ENCODE measurements around the gene CPPED1. TPM values are rescaled to one million over a fixed set of nuclear protein-coding genes. Genes with fewer than 3 reads are reported as not detected.

The CPPED1 gene
- total RNA-seq, 1 experiment from 2014 or later: 7.9 TPM

DNA sequence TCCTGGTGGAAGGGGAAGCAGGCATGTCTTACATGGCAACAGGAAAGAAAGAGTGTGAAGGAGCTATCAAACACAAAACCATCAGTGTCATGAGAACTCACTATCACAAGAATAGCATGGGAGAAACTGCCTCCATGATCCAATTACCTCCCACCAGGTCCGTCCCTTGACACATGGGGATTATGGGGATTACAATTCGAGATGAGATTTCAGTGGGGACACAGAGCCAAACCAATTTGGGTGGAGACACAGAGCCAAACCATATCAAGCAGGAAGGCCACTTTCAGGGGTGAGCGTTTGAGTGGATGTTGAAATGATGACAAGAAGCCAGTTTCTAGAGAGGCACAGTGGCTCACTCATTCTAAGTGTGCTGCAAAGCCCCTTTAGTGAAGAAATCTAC is 143.8 kb downstream of the CPPED1 start:
- Histone ChIP-seq H3K4me2 (ENCODE audit: insufficient read depth, insufficient read length, low read length) (no peak overlapping the region), H3T11ph (ENCODE audit: low read length) (no peak overlapping the region), H3K27ac (ENCODE audit: insufficient read length, low read depth, low read length) (no peak overlapping the region), H3K4me1 (ENCODE audit: insufficient read depth, low read length) (no peaks in the 10 kb centered on the region), H2BK12ac (ENCODE audit: insufficient read length, low read depth, low read length) (no peak overlapping the region), H3K18ac (ENCODE audit: insufficient read length, low read depth, low read length) (no peak overlapping the region), H3K9me3 (ENCODE audit: control insufficient read depth, low read depth, low read length) (no peaks in the 10 kb centered on the region), H3K9ac (ENCODE audit: extremely low read depth, insufficient read length, low read length) (no peak overlapping the region), H3K23ac (ENCODE audit: insufficient read length, low read depth, low read length) (no peak overlapping the region), H2AFZ (ENCODE audit: low read length) (no peak overlapping the region), H2BK15ac (ENCODE audit: low read depth, low read length) (no peak overlapping the region), H3K79me2 (ENCODE audit: insufficient read depth, low read length) (no peaks in the 10 kb centered on the region), H3K14ac (ENCODE audit: insufficient read depth, low read length) (no peak overlapping the region), H3K27me3 (ENCODE audit: insufficient read depth, low read length) (no peaks in the 10 kb centered on the region), H3K23me2 (ENCODE audit: insufficient read length, low read depth, low read length, poor library complexity, severe bottlenecking) (no peaks in the 10 kb centered on the region), H4K8ac (replicated peaks; ENCODE audit: insufficient read length, low read depth, low read length) (no peak overlapping the region), H2BK20ac (ENCODE audit: low read depth, low read length, poor library complexity, severe bottlenecking) (no peak overlapping the region), H2BK120ac (ENCODE audit: low read depth, low read length, poor library complexity, severe bottlenecking) (no peak overlapping the region), H4K5ac (ENCODE audit: insufficient read length, low read depth, low read length) (no peak overlapping the region), H4K20me1 (ENCODE audit: control insufficient read depth, insufficient read depth, insufficient read length) (no peaks in the 10 kb centered on the region), H3K4ac (ENCODE audit: low read depth, low read length) (no peak overlapping the region), H3K79me1 (ENCODE audit: insufficient read depth, low read depth, low read length, poor library complexity, severe bottlenecking) (no peaks in the 10 kb centered on the region), H2AK5ac (ENCODE audit: insufficient read length, low read length) (no peak overlapping the region), H4K91ac (ENCODE audit: insufficient read length, low read depth, low read length) (no peak overlapping the region), H3K56ac (ENCODE audit: insufficient read length, low read depth, low read length) (no peak overlapping the region), H2BK5ac (ENCODE audit: insufficient read length, low read length) (no peak overlapping the region)
- Mint-ChIP-seq H3K4me1 (peaks cover 10 to 13% of the 10 kb centered on the region in 2 experiments), H3K36me3 (ENCODE audit: insufficient read depth in 1 of 3, low read depth in 3 of 3) (peaks cover 0 to 3% (median 2%) of the 10 kb centered on the region in 3 experiments; a peak in 4 of 7 replicates), H3K27me3 (ENCODE audit: low read depth) (no peaks in the 10 kb centered on the region), H3K27ac (no peak overlapping the region), H3K9me3 (peaks cover 0 to 4% of the 10 kb centered on the region in 2 experiments; a peak in 2 of 5 replicates), H3K4me3 (no peak overlapping the region)
- WGBS (ENCODE audit: extremely low coverage, insufficient read length, low lambda C conversion rate): no CpG with 5 or more reads among the region's 3 CpGs
- TF ChIP-seq, protein P1, sequence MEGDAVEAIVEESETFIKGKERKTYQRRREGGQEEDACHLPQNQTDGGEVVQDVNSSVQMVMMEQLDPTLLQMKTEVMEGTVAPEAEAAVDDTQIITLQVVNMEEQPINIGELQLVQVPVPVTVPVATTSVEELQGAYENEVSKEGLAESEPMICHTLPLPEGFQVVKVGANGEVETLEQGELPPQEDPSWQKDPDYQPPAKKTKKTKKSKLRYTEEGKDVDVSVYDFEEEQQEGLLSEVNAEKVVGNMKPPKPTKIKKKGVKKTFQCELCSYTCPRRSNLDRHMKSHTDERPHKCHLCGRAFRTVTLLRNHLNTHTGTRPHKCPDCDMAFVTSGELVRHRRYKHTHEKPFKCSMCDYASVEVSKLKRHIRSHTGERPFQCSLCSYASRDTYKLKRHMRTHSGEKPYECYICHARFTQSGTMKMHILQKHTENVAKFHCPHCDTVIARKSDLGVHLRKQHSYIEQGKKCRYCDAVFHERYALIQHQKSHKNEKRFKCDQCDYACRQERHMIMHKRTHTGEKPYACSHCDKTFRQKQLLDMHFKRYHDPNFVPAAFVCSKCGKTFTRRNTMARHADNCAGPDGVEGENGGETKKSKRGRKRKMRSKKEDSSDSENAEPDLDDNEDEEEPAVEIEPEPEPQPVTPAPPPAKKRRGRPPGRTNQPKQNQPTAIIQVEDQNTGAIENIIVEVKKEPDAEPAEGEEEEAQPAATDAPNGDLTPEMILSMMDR (conservative IDR thresholded peaks at IDR 0.05): no peak
- no peak for DNase-seq
